Left kidney (tissue), 2 donors: ENCODE data around the gene RPGRIP1L. TPM values are rescaled to one million over a fixed set of nuclear protein-coding genes. Genes with fewer than 3 reads are reported as not detected.

Experiments
- DNase-seq: peaks from one replicate; pipeline ENCODE4 v3.0.0-alpha.2; 2013
- polyA plus RNA-seq: library from polyadenylated mRNA; unstranded; fragments of 120-200 nt; gene quantifications from one replicate; pipeline ENCODE4 v1.2.1, GENCODE V29; 2013; ENCODE audit not compliant: insufficient read length

The RPGRIP1L gene
- polyA plus RNA-seq, 1 donor, result 22.2 TPM

DNA sequence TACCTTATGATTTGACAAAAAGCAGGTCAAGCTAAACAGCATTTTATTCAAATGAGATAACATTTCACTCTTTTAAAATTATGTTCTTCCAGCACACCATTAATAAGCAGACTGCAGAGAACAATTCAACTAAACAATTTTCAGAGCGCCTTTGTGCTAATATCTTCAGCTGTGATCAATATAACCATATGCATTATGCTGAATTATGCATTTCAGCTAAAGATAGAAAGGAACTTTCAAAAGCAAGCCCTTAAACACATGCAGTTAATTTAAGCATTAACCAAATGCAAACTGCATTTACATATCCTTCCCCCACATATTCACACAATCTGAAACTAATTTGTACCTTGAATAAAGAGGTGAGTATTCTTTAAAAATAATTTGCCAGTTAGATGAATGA, 41.6 kb downstream of the RPGRIP1L start:
- DNase-seq, result no peak

DNA sequence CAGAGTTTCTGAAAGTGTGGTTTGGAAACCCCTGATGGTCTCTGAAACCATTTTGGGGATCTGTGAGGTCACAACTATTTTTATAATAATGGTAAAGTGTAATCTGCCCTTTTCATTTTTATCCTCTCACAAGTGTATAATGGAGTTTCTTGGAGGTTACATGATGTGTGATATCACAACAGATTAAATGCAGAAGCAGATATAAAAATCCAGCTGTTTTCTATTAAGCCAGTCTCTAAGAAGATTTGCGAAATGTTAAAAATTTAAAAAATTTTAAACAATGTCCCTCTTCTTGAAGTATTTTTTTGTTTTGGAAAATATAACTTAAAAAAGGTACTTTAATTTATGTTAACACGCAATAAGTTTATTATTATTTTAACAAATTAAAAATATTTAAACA, 48.7 kb downstream of the RPGRIP1L start:
- DNase-seq, result no peak

DNA sequence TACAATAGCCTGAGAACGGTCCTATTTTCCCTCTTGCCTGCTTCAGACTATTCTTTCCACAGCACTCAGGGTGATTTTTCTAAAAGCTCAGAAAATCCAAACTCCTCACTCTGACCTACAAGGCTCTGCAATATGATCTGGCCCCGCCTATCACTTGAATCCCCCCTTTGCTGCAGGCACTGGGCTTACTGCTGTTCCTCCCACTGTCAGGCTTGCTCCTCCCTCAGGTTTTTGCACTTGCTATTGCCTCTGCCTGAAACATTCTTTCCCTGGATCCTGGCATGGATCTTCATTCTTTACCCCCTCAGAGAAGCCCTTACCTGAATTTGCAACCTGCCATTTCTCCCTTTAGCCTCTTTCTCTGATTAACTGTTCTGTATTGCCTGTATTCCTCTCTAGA, 52.3 kb downstream of the RPGRIP1L start:
- no peak for DNase-seq

DNA sequence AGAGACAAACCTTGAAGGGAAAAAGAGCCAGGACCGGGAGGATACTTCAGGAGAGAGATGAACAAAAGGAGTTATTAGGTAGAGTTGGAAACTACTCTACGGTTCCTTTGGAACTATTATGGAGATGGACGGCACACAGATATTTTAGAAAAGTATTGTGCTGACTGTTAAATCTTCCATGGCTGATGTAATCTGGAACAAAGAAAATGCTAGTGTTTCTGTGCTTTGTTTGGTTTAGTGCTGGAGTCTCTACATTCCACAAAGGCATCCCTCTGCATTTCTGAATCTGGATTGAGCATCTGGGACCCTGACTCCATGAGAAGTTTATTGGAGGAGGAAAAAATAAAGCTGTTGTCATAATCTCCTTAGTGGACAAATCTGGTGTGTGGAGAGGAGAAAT, 57.2 kb downstream of the RPGRIP1L start:
- DNase-seq, result no peak

DNA sequence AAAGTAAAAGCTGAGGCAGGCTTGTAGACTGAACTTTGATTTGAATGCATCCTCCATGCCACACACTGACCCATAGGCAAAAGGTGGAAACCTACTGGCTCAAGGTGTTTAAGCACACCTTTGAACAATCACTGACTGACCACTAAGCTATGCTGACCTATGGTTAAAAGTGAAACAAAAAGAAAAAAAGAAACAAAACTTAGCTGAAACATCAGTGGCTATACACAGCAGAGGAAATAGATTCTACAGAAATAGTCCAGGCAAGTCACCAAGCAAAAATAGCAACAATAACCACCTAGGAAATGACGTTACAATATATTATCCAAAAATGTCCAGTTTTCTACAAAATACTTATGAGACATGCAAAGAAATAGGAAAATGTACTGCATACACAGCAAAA, 60.2 kb downstream of the RPGRIP1L start:
- DNase-seq, result no peak

DNA sequence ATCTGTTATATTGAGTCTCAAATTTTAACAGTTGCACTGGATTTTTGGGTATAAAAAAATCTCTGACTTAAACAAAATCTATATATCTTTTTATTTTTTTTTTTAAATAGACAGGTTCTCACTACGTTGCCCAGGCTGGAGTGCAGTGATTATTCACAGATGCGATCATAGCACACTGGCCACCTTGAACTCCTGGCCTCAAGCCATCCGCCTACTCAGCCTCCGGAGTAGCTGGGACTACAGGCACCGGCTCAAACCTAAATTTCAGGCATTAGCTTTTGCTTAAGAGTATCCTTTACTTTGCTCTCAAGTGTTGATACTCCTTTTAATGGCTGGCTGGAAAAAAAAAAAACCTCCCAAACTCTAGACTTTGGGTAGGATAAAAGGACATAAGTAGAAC, 61.6 kb downstream of the RPGRIP1L start:
- no peak for DNase-seq

DNA sequence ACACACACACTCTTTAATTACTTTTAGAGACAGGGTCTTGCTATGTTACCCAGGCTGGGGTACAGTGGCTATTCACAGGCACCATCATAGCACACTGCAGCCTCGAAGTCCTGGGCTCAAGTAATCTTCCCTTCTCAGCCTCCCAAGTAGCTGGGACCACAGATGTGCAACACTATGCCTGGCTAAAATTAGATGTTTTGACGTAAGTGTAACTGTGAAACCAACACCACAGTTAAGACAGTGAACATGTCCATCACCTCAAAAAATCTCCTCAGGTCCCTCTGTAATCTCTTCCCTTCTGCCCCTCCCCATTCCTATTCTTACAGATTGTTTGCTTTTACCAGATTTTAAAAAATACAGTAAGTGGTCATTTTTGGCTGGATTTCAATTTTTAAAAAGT, 66.7 kb downstream of the RPGRIP1L start:
- DNase-seq, result no peak

DNA sequence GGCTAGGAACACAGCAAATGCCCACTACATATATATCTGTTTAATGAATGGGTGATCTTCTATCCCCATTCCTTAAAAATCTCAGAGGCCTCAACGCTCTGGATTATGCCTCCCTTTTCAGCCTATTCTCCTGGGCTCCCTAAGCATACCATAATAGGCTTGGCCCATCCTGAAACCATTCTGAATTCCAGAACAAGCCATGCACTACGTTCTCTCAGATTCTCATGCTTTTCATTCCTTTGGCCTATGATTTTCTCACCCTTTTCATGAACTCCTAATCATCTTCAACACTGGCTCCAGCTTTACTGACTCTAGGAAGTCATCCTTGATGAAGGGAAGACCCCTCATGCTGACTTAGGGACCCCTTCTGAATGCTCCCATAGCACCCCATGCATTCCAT, 71.1 kb downstream of the RPGRIP1L start:
- no peak for DNase-seq

DNA sequence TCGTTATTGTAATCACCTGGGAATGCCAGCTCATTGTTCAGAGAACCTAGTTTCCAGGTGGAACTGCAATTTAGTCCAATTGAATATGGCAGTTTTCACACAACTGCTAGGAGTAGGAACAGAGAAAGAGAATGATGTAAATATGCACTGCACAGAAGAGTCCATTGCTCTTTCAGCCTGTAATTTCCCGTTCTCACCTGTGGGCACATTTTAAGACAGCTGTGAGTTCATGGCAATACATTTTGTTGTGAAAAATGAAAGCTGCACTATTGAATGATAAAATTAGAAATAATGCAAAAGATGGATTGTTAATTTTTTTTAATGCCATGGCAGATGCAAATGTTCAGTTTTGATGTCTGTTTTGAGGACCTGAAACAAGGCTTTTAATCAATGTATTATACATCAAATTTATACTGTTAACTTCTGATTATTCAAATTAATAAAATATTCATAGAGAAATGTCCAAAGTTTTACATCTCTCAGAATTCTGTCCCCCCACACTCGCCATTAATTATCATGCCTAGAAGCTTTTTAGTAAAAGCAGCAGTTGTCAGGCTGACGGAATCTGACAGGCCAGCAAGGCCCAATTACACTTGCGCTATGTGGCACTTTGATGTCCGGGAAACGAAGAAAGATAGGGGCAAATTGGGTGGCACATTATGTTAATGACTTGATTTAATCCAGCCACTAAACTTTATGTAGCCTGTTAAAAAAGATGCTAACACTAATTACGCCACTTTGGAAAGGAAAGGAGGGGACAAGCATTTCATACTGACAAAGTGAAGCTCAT, 72.2 kb downstream of the RPGRIP1L start:
- DNase-seq, result no peak

DNA sequence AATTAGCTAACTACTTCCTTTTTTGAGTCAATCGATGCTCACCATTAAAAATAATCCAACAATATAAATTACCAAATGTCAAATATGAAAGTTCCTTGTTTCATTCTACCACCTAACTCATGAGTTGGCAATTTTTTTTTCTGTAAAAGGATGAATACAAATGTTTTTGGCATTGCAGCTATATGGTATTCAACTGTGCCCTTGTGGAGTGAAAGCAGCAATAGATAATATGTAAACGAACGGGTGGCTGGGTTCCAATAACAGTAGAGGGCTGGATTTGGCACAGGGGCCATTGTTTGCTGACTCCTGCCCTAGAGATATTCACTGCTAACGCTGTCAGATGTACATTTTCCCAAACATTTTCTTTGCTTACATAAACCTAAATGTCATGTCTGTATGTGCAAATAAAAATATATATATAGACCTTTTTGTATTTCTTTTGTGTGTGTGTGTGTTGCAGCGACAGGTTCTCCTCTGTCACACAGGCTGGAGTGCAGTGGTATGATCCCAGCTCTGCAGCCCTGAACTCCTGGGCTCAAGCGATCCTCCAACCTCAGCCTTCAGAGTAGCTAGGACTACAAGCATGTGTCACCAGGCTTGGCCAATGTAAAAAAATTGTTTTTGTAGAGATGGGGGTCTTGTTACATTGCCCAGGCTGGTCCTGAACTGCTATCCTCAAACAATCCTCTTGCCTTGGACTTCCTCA, 73.9 kb downstream of the RPGRIP1L start:
- no peak for DNase-seq

DNA sequence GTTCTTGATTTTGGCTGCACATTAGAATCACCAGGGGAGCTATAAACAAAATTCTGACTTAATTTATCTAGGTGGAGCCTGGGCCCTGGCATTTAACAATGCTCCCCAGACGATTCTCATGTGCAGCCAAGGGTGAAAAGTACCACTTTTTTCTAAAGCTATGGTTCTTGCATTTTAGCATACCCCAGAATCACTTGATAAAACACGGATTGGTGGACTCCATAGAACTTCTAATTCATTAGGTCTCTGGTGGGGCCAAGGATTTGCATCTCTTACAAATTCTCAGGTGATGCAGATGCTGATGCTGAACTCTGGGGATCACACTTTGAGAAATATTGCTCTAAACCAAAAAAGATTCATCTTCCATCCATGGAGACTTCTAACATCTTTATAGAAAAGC, 74.5 kb downstream of the RPGRIP1L start:
- no peak for DNase-seq

DNA sequence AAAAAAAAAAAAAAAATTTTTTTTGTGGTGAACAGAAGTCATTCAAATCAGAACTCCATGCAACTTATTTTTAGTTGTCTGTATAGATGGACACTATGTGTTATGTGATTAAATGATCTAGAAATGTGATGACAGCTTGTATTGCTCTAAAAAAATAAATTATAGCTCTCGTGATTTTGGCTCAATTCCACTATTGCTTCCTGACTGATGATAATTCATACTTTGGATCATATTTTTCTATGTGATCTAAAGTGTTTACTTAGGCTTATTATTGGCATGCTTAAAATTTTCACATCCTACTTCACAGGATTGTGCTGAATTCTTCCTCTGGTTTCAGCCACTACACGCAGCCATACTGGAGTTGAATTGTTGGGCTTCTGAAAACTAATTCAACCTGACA, 76.8 kb downstream of the RPGRIP1L start:
- no peak for DNase-seq

DNA sequence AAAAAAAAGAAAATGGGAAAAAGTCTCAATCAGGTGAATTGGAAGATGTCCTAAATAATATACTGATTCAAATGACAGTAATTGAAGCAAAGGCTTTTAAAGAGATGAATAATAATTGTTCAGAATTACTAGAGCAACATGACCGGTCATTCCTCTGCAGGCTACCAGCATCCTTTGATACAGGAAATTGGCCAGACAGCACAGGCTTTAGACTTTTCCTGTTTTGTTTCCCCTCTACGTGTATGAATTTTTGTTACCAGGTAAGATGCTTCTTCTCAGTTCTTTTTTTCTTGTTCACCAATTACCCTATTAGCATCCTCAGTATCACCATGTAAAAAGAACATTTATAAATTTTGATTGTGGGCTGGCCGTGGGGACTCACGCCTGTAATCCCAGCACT, 77.5 kb downstream of the RPGRIP1L start:
- DNase-seq, result no peak

DNA sequence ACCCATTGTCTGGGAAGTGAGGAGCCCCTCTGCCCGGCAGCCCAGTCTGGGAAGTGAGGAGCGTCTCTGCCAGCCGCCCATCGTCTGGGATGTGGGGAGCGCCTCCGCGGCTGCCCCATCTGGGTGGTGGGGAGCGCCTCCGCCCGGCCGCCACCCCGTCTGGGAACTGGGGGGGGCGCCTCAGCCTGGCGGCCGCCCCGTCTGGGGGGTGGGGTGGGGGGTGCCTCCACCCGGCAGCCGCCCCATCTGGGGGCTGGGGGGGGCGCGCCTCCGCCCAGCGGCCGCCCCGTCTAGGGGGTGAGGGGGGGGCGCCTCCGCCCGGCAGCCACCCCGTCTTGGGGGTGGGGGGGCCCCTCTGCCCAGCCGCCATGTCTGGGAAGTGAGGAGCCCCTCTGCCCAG, 78.4 kb downstream of the RPGRIP1L start:
- no peak for DNase-seq

DNA sequence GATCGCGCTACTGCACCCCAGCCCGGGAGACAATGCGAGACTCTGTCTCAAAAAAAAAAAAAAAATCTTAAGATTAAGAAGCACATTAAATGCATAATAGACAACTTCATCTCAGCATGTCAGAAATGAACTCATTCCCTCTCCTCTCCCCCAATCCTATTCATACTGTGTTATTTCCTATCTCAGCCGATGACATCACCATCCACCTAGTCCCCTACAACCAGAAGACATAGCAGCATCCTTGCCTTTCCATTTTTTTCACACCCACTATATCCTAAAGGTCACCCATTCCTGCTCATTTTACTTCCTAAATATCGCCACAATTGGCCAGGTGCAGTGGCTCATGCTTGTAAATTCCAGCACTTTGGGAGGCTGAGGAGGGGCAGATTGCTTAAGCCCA, 81.3 kb downstream of the RPGRIP1L start:
- DNase-seq, result no peak

DNA sequence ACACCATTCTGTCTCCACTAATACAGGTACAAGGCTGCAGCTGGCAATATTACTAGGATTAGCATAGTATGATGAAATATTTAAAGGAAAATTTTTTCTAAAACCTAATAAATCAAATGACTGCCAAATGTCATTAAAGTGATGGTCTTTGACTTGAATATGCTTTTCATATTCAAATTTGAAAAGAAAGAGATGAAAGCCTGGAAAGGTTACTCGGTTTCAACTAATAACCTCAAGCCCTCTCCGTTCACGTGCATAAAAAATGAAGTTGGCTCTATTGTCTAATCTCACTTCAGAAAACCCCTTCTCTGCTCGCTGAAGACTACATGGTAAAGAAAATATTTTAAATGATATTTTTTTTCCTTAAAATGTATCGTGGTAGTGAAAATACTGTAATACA, 83.2 kb downstream of the RPGRIP1L start:
- no peak for DNase-seq

DNA sequence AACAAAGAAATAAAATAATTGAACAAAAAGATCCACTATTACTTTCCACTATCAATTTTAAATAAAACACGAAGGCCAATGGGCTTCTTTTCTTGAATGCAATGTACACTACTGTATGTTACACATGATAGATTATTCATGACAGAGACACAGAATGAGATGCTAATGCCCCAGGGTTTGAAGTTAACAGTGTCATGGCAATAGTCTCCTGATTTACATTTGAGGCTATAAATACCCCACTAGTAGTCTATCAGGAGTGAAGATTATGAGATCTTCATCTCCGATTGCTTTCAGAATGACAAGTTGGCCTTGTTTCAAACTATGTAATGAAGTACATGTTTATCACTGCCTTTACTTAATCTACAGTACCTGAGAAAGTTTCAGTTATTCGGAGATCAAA, 84.4 kb downstream of the RPGRIP1L start:
- DNase-seq, result no peak

DNA sequence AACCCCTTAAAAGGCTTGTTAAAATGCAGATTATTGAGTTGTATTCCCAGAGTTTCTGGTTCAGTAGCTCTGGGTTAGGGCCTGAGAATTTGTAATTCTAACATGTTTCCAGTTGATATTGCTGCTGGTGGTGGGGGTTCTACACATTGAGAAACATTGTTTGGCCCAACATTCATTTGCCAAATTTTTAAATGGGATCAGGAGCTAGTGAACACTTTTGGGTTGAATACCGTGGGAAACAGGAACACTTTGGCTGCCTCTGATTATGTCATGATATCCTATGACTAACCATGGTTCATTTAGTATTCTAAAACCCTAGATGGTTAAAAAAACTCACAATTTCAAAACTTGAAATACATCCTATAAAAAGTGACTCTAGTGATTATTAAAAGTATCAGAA, 89.3 kb downstream of the RPGRIP1L start:
- DNase-seq, result no peak

DNA sequence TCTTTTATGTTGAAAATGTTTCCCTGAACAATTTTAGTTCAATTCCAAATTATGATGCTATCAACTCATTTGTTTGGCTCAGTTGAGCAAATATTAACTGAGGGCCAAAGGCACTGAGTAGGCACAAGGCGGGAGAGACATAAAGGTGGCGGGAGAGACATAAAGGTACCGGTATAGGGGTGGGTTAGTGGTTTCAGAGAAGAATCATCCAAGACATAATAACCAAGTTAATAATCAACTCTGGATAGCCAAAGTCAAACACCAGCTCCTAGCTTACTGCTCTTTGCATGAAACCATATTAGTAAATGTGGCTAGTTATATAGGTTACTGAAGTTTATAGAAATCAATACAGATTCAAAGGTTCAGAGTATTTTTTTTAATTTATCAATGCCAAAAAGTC, 91.7 kb downstream of the RPGRIP1L start:
- DNase-seq, result no peak

DNA sequence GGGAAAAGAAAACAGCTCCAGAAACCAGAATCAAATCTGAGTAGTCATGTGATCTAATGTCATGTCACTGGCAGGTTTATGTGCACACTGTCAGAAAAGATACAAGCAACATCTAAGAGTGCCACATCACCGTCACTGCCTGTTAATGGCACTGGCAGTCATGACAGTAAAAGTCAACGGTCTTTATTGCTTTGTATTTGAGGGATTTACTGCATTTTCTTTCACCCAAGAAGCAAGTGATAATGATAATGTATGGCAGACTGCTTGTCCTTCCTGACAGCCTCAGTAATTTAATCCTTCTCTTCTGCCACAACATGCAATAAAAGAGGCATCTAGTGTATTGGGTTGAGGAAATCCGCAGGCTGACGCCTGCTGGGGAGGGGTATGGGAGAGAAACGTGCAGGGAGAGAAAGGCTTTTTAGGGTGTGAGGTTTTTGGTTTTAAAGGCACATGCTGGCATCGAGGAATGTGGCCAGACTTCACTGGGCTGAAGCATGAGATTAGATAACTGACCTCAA, 92.4 kb downstream of the RPGRIP1L start:
- DNase-seq, result peak; percentile 73

DNA sequence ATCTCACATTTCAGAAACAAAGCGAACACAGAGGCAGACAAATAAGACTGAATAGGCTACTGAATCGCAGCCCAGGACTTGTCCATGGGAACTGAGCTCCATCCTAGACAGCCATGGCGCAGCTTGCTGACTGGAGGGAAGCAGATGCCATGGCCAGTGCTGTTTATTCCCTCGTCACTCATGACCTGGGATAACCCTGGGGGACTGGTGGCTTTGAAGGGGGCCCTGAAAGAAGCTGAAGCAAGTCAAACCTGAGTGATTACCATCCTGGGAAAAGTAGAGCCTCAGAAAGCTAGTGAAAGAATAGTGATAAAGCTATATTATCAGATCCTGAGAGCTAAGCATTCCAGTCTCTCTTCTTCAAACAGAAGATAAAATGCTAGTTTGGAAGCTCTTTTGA, 94.1 kb downstream of the RPGRIP1L start:
- no peak for DNase-seq

DNA sequence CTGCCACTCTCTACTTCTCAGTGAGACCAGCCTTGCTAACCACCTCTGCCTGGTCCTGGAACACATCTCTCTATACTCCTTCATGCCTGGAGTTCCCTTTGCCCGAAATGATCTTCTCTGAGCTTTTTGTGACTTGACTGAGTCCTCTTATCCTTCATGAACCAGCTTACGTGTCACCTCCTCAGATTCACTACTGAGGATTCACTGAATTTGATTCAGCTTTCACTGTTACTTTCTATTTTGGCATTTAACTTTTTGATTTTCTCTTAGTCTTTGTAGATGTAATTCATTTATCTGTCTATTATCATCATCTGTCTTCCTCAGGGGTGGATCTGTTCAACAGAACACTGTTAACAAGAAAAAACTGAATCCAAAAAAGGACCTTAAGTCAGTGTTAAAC, 95.6 kb downstream of the RPGRIP1L start:
- no peak for DNase-seq

DNA sequence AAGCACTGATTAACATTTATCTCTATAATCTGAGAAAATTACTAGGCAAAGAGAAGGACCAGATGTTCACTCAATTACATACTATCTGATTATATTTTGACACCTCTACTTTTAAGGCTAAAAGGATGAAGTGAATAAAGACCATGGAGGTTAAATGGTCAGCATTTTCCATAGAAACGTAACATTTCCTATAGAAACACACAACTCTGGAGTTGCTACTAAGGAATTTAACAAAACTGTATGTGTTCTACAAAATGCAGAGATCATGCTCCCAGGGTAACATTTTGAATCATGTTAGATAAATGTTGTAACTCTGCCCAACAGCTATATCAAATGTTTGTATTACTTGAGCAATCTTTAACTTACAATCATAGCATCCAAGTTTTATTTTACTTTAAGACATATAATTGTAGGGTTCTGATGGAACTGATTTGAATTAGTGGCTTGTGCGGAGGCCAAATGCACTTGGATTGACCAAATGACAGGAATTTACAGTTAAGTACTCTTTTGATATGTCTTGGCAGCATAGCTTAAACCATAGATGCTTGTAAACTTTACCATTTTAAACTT, 97.7 kb downstream of the RPGRIP1L start:
- DNase-seq, result peak; percentile 11
